ENCODE data around the gene PES1.
"Not testable (repeated sequence)": the region's sequence is repeated elsewhere in the genome, so short reads cannot be mapped to it uniquely, and the experiment has no call there.

PES1 gene

GRCh38 chr22:30591588-30592359 lies at the start of gene PES1:
PES1 (minus strand) TSS chr22:30591910; CDS start chr22:30591833, 77 bp downstream.
- peak; percentile 82 for DNase-seq (ENCODE audit: low read depth)

DNA sequence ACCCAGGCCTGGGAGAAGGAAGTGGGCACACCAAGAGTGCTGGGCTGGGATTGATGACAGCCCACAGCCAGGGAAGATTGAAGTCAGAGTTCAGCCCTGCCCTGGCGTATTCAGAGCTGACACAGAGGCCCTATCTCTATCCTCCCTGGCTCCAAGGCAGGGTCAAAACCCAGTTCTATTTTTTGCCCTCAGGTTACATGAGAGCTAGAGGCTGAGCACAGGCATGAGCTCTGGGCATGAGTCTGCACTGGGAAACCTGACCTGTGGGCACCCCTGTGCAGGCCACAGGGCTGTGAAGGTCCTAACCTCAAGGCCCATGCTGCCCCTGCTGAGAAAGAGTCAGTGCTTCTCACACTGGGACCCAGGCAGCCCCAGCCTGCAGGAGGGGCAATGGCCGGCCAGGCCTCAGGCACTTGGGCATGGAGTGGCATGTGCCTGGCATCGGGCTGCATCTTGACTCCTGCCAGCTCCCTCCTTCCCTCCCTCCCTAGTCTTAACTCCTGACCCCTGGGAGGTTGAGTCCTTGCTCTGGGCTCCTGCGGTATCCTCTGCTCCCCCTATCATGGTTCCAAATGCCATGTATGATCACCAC lies 49.2 kb upstream of the PES1 start:
- no peak for DNase-seq (ENCODE audit: low read depth)

GRCh38 chr22:30640361-30640760 lies 48.7 kb upstream of the PES1 start:
- no peak for DNase-seq (ENCODE audit: low read depth)

GRCh38 chr22:30637701-30638114 lies 46.0 kb upstream of the PES1 start:
- no peak for DNase-seq (ENCODE audit: low read depth)

DNA sequence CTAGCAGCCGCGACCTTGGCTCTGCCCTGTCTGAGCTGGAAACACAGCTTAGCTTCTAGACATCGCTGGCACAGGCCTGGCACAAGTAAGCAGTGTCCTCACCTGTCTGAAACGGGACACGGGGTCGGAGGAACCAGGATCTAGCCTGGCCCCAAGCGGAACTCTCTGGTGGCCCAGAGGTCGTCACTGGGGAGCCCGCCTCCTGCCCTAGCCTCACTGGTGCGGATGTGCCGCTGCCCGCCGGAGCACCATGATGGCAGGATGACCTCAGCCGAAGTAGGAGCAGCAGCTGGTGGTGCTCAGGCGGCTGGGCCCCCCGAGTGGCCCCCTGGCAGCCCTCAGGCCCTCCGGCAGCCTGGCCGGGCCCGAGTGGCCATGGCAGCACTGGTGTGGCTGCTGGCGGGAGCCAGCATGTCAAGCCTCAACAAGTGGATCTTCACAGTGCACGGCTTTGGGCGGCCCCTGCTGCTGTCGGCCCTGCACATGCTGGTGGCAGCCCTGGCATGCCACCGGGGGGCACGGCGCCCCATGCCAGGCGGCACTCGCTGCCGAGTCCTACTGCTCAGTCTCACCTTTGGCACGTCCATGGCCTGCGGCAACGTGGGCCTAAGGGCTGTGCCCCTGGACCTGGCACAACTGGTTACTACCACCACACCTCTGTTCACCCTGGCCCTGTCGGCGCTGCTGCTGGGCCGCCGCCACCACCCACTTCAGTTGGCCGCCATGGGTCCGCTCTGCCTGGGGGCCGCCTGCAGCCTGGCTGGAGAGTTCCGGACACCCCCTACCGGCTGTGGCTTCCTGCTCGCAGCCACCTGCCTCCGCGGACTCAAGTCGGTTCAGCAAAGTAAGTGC lies 44.7 kb upstream of the PES1 start:
- DNase-seq (ENCODE audit: low read depth), result no peak

GRCh38 chr22:30635273-30636225 lies 43.8 kb upstream of the PES1 start, which contains the start of gene SLC35E4:
SLC35E4 (plus strand) TSS chr22:30635781; CDS start chr22:30636451, 670 bp downstream.
- DNase-seq (ENCODE audit: low read depth), result peak; percentile 95

DNA sequence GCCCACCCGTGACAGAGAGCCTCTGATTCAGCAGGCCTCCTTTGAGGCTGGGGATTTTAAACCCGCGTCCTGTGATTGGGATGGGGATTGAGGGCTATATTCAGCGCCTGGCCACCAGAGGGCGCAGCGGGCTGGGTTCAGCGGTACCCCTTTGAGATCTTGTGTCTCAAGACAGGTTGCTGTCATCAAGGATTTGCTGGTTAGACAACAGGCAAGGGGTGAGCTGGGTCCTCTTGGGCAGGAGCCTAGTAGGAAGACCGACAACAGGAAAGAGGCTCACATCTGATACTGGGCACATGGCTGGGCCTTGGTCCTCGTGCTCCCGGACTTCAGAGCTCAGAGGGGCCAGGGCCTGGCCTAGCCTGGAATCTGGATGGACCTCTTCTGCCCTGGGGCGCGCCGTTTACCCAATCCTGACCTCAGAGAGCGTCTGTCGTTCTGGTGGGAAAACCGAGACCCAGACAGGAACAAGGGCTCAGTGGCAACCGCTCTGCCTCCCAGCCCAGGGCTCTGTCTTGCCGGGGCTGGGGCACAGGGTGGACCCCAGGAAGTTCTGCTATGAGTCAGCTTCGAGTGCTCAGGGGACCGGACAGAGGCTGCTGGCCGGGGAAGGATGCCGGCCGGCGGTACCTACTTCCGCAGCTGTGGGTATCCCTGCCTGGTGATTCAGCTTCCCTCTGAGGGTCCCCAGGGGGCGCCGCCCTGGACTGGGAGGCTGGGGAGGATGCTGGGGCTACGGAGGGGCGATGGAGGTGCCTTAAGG lies 42.9 kb upstream of the PES1 start:
- DNase-seq (ENCODE audit: low read depth), result peak; percentile 86

DNA sequence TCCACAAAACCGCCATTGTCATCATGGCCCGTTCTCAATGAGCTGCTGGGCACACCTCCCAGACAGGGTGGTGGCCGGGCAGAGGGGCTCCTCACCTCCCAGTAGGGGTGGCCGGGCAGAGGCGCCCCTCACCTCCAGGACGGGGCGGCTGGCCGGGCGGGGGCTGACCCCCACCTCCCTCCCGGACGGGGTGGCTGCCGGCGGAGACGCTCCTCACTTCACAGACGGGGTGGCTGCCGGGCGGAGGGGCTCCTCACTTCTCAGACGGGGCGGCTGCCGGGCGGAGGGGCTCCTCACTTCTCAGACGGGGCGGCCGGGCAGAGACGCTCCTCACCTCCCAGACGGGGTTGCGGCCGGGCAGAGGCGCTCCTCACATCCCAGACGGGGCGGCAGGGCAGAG lies 39.8 kb upstream of the PES1 start:
- DNase-seq (ENCODE audit: low read depth), result not testable (repeated sequence)

- DNase-seq (ENCODE audit: low read depth), result no peak
Measured at GRCh38 chr22:30628491-30628890, 36.8 kb upstream of the PES1 start.

- no peak for DNase-seq (ENCODE audit: low read depth)
Measured at GRCh38 chr22:30627471-30627870, 35.8 kb upstream of the PES1 start.

DNA sequence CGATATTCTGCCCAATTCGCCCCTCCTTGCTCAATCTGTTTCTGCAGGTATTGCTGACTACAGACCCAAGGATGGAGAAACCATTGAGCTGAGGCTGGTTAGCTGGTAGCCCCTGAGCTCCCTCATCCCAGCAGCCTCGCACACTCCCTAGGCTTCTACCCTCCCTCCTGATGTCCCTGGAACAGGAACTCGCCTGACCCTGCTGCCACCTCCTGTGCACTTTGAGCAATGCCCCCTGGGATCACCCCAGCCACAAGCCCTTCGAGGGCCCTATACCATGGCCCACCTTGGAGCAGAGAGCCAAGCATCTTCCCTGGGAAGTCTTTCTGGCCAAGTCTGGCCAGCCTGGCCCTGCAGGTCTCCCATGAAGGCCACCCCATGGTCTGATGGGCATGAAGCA lies 34.7 kb upstream of the PES1 start:
- DNase-seq (ENCODE audit: low read depth), result no peak

DNA sequence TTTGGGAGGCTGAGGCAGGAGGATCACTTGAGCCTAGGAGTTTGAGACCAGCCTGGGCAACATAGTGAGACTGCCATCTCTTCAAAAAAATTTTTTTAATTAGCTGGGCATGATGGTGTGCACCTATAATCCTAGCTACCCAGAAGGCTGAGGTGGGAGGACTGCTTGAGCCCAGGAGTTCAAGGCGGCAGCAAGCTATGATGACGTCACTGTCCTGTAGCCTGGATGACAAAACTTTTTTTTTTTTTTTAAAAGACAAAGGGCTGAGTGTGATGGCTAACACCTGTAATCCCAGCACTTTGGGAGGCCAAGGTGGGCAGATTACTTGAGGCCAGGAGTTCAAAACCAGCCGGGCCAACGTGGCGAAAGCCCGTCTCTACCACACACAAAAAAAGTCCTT lies 28.2 kb upstream of the PES1 start:
- not testable (repeated sequence) for DNase-seq (ENCODE audit: low read depth)

DNA sequence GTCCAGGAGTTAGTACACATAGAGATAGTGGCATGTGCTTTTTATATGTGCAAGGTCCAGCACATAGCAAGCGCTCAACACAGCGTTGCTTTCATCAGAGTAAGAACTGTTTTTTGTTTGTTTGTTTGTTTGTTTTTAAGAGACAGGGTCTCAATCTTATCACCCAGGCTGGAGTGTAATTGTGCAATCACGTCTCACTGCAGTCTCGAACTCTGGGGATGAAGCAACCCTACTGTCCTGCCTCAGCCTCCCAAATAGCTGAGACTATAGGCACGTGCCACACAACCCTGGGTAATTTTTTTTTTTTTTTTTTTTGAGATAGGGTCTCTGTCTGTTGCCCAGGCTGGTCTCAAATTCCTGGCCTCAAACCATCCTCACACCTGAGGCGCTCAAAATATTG lies 26.1 kb upstream of the PES1 start:
- DNase-seq (ENCODE audit: low read depth), result no peak

DNA sequence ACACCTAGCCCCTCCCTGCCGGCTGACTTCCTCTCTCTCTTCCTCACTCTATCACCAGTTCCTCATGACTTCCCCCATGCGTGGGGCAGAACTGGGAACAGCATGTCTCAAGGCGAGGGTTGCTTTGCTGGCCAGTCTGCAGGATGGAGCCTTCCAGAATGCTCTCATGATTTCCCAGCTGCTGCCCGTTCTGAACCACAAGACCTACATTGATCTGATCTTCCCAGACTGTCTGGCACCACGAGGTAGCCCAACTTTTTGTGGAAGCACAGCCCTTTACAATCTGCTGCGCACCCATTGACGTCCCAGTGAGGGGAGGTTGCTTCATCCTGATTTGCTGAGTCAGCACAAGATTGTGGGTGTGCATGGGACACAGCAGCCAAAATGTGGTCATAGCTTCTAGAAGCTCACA lies 23.8 kb upstream of the PES1 start:
- no peak for DNase-seq (ENCODE audit: low read depth)

DNA sequence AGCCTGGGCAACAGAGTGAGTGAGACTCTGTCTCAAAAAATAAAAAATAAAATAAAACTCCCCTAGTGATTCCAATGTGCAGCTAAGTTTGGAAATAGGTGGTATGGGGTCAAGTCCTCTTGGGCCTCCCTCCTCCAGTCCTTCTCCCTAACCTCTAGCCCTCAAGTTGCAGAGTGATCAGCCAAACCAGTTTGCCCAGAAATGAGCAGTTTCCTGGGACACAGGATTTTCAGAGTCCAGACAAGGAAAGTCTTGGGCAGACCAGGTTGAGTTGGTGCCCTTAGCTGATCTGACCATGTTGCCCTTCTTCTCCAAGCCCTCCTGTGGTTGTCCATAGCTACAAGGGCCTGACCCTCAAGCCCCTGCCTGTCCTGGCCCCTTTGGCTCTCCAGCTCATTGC lies 23.2 kb upstream of the PES1 start:
- DNase-seq (ENCODE audit: low read depth), result no peak

GRCh38 chr22:30614268-30614667 lies 22.6 kb upstream of the PES1 start:
- no peak for DNase-seq (ENCODE audit: low read depth)

- no peak for DNase-seq (ENCODE audit: low read depth)
Measured at GRCh38 chr22:30612789-30613188, 21.1 kb upstream of the PES1 start.

- no peak for DNase-seq (ENCODE audit: low read depth)
Measured at GRCh38 chr22:30611197-30611596, 19.5 kb upstream of the PES1 start.

DNA sequence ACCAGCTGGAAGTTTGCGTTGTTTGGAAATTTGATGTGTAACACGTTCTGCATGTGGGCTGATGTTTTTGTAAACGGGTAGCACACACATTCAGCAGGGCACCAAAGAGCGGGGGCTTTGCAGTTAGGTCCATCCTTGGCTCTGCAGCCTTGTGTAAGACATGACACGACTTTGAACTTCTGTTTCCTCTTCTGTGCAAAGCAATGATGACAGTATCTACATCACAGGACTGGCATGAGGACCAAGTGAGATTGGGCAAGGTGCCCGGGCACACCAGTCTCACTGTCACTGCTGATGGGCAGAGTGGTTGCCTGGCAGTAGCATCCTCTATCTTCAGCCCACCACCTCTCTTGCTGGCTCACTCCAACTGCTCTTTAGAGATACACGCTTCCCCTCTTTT lies 18.6 kb upstream of the PES1 start:
- no peak for DNase-seq (ENCODE audit: low read depth)

DNA sequence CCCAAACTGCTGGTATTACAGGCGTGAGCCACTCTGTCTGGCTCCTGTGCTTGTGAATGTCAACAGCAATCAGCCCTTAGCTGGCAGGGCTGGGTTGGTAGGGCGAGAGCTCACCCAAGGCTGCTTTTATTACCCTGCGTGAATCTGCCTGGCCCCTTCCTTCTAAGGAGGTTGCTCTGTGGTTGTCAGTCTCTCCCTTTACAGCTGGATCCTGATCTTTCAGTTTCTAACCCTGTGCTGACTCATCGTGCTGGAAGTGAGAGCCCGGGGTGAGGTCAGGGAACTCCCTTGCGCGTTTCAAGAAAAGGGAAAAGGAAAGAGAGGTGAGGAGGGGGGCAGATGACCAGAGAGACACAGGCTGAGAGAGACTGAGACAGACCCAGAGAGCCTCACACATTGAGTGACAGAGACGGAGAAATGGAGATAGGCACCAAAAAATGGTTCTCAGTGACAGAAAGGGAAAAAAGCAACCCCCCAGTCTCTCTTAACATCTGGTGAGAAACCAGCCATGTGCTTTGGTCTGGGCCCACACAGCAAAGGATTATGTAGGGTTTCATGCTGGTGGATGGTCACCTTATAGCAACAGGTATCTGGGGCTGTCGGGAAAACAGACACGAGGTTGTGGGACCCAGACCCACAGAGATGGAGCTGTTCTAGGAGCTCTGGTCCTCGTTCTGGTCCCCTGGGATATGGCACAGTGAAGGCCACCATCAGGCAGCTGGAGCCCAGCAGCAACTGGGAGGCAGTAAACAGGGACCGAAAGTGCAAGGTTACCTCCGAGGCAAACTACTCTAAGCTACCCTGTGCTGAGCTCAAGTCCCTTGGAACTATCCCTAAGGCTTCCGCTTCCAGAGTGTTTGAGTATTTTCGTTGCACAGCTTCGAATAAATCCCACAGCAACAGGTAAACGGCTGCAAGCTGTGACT lies 17.8 kb upstream of the PES1 start:
- no peak for DNase-seq (ENCODE audit: low read depth)

Data from stimulated activated CD8-positive, alpha-beta memory T cell treated with anti-CD3 and anti-CD28 coated beads, Interleukin-7, amount 100 ng/mL, for 24 hours (primary cell).